Measurements from ENCODE around the gene CEP104.

- TF ChIP-seq CTCF (IDR thresholded peaks at IDR 0.05; ENCODE audit: low read depth, low read length, poor library complexity, severe bottlenecking) (no peak), EZH2phosphoT487 (IDR thresholded peaks at IDR 0.05; ENCODE audit: borderline replicate concordance, low read length) (no peak)
These were observed 6.2 kb downstream of the CEP104 start for GRCh38 chr1:3850857-3851256.

Data from DOHH2 (cell line).